H1 (cell line): ENCODE measurements around the gene RGS9. TPM values are rescaled to one million over a fixed set of nuclear protein-coding genes. Genes with fewer than 3 reads are reported as not detected.

Experiments used
- GABPA ChIP-seq: IDR thresholded peaks from 2 replicates; pipeline ENCODE4 v1.6.1; 2011; ENCODE audit warnings: mild to moderate bottlenecking, low read length, moderate library complexity, borderline replicate concordance; ENCODE audit not compliant: insufficient read depth
- polyA plus RNA-seq, 7 experiments: library from polyadenylated mRNA; depleted of rRNA in 3 of 7; stranded (reverse) in 5 of 7; unstranded in 2 of 7; fragments of >200 nt in 5 of 7; fragments of 200-250 nt in 2 of 7; gene quantifications; 1 replicate in 5 of 7; 2 replicates in 1 of 7; 4 replicates in 1 of 7; pipeline versions ENCODE4 v1.2.1 to v1.2.3, GENCODE V29; 2011 to 2013; ENCODE audit warnings: missing spikeins in 2 of 7, mixed read lengths in 2 of 7
- total RNA-seq: library from RNA; stranded (reverse); fragmentation: NEBNext Ultra II Directional; extraction: Animal tissue kit (Norgen Biotek cat#: 25700); gene quantifications from 2 replicates; pipeline ENCODE4 v1.2.1, GENCODE V29; 2021

Gene RGS9
- total and polyA plus RNA-seq, 2 of the 8 experiments (the other 6 are each of a cell fraction or from before 2014, with no cell fraction given) = 8.9 to 20.5 TPM

DNA sequence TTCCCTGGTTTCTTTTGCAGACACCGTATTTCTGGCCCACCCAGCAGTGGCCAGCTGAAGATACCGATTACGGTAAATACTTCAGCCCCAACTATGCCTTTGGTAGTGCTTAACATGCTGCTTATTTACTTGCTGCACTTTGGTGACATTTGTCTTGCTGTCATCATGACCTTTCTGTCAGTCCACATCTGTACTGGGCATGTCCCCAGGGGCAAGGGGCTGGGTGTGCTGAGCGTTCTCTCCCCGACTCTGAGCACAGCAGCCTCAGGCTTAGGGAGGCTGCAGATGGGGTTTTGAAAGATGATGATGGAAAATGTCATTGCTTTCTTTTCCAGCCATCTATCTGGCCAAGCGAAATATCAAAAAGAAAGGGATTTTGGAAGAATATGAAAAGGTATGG, 23.3 kb downstream of the RGS9 start (continued):
- no peak for TF ChIP-seq GABPA
